Natural killer cell (primary cell): ENCODE data around the gene ADIPOR2. TPM values are rescaled to one million over a fixed set of nuclear protein-coding genes. Genes with fewer than 3 reads are reported as not detected.

ENCODE experiments used
- ATAC-seq, 3 donors: fragments of 150-1000 bp in 2 of 3; fragments of 200-7000 bp in 1 of 3; cut with Tn5 transposase; 1 replicate in 1 of 3; 2 replicates in 2 of 3; pipeline ENCODE4 v1.10.0; 2021; ENCODE audit warnings: mild to moderate bottlenecking in 2 of 3, moderate library complexity in 2 of 3
- DNase-seq, 2 donors: peaks; one replicate each; pipeline versions ENCODE4 v3.0.0 to v3.0.0-alpha.2; 2013 to 2021; ENCODE audit warnings: mixed read lengths in 1 of 2
- H3K27ac ChIP-seq: one replicate; pipeline ENCODE4 v1.5.1; 2013; ENCODE audit warnings: mild to moderate bottlenecking, low read length
- H3K27me3 ChIP-seq: one replicate; pipeline ENCODE4 v1.6.1; 2013; ENCODE audit warnings: low read length; ENCODE audit not compliant: control insufficient read depth, insufficient read depth
- H3K36me3 ChIP-seq: one replicate; pipeline ENCODE4 v1.6.1; 2013; ENCODE audit warnings: low read length; ENCODE audit not compliant: control insufficient read depth, insufficient read depth
- H3K4me1 ChIP-seq: one replicate; pipeline ENCODE4 v1.6.1; 2013; ENCODE audit warnings: low read length; ENCODE audit not compliant: control insufficient read depth, insufficient read depth
- H3K4me3 ChIP-seq: one replicate; pipeline ENCODE4 v1.5.1; 2013; ENCODE audit warnings: low read length
- H3K9me3 ChIP-seq: one replicate; pipeline ENCODE4 v1.6.1; 2013; ENCODE audit warnings: low read length; ENCODE audit not compliant: control insufficient read depth, insufficient read depth
- H3K27ac Mint-ChIP-seq, 2 donors: one replicate each; pipeline ENCODE4 v1.8.0; 2022; ENCODE audit warnings: mild to moderate bottlenecking in 2 of 2, mixed read lengths in 2 of 2, moderate library complexity in 1 of 2
- H3K27me3 Mint-ChIP-seq, 2 donors: one replicate each; pipeline ENCODE4 v1.8.0; 2022; ENCODE audit warnings: low read depth in 2 of 2, mixed read lengths in 2 of 2
- H3K36me3 Mint-ChIP-seq: one replicate; pipeline ENCODE4 v1.8.0; 2022; ENCODE audit warnings: mixed read lengths
- H3K4me1 Mint-ChIP-seq, 2 donors: one replicate each; pipeline ENCODE4 v1.8.0; 2022; ENCODE audit warnings: mixed read lengths in 2 of 2
- H3K4me3 Mint-ChIP-seq: one replicate; pipeline ENCODE4 v1.8.0; 2022; ENCODE audit warnings: mild to moderate bottlenecking, moderate library complexity, mixed read lengths
- H3K9me3 Mint-ChIP-seq, 2 donors: one replicate each; pipeline ENCODE4 v1.8.0; 2022; ENCODE audit warnings: mixed read lengths in 2 of 2
- WGBS: methylation state at CpG from one replicate; pipeline ENCODE4 v1.1.7; 2013; ENCODE audit warnings: missing lambda C conversion rate; ENCODE audit not compliant: insufficient coverage; 5-methylcytosine and 5-hydroxymethylcytosine counted together
- intact Hi-C: fragments of 100-400 bp; cut with micrococcal nuclease; formaldehyde crosslinking; loops from one replicate; pipeline ENCODE4 v1.14.2; 2022
- total RNA-seq, 4 donors: library from RNA; stranded (reverse); fragments of 120-200 nt in 1 of 4; gene quantifications; one replicate each; pipeline versions ENCODE4 v1.2.3 to v1.2.4, GENCODE V29; 2013 to 2022
- TF ChIP-seq, protein P1 (sequence below): fragments of 200-600 bp; IDR thresholded peaks from one replicate; pipeline ENCODE4 v1.8.0; 2022; ENCODE audit warnings: antibody characterized with exemption

Gene ADIPOR2
- total RNA-seq, 3 donors from 2014 or later (not counting 1 experiment from before 2014, with no cell fraction given) = 38.6 to 48.3 (median 44.0) TPM

- H3K27ac ChIP-seq = no peak overlapping the region
- H3K27me3 ChIP-seq = no peaks in the 10 kb centered on the region
- no peaks in the 10 kb centered on the region for H3K9me3 ChIP-seq
- no peaks in the 10 kb centered on the region for H3K36me3 ChIP-seq
- TF ChIP-seq, protein P1, sequence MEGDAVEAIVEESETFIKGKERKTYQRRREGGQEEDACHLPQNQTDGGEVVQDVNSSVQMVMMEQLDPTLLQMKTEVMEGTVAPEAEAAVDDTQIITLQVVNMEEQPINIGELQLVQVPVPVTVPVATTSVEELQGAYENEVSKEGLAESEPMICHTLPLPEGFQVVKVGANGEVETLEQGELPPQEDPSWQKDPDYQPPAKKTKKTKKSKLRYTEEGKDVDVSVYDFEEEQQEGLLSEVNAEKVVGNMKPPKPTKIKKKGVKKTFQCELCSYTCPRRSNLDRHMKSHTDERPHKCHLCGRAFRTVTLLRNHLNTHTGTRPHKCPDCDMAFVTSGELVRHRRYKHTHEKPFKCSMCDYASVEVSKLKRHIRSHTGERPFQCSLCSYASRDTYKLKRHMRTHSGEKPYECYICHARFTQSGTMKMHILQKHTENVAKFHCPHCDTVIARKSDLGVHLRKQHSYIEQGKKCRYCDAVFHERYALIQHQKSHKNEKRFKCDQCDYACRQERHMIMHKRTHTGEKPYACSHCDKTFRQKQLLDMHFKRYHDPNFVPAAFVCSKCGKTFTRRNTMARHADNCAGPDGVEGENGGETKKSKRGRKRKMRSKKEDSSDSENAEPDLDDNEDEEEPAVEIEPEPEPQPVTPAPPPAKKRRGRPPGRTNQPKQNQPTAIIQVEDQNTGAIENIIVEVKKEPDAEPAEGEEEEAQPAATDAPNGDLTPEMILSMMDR = no peak
- Mint-ChIP-seq H3K27me3 (peaks cover 0 to 4% of the 10 kb centered on the region in 2 donors), H3K9me3 (no peaks in the 10 kb centered on the region), H3K27ac (no peak overlapping the region), H3K4me1 (no peaks in the 10 kb centered on the region), H3K4me3 (no peak overlapping the region), H3K36me3 (no peaks in the 10 kb centered on the region)
- H3K4me1 ChIP-seq = peaks cover 4% of the 10 kb centered on the region
- DNase-seq = no peak
- H3K4me3 ChIP-seq = no peak overlapping the region
- no peak for ATAC-seq
- intact Hi-C loops = no loop called here
- WGBS = 84% methylated on average over 6 of the region's 7 CpGs
Measured at GRCh38 chr12:1643905-1644533, 46.9 kb upstream of the ADIPOR2 start.

- 83% methylated on average over 15 of the region's 15 CpGs for WGBS
- Mint-ChIP-seq H3K36me3 (no peaks in the 10 kb centered on the region), H3K27me3 (peaks cover 6% of the 10 kb centered on the region in 2 donors), H3K4me1 (no peaks in the 10 kb centered on the region), H3K9me3 (no peaks in the 10 kb centered on the region), H3K27ac (no peak overlapping the region), H3K4me3 (no peak overlapping the region)
- H3K4me1 ChIP-seq = peaks cover 4% of the 10 kb centered on the region
- H3K36me3 ChIP-seq = no peaks in the 10 kb centered on the region
- H3K27ac ChIP-seq = no peak overlapping the region
- TF ChIP-seq, protein P1 = no peak
- no peak overlapping the region for H3K4me3 ChIP-seq
- intact Hi-C loops = no loop called here
- H3K9me3 ChIP-seq = no peaks in the 10 kb centered on the region
- ATAC-seq = no peak
- no peak for DNase-seq
- no peaks in the 10 kb centered on the region for H3K27me3 ChIP-seq
Measured at GRCh38 chr12:1644534-1645438, 46.1 kb upstream of the ADIPOR2 start.

- no peaks in the 10 kb centered on the region for H3K36me3 ChIP-seq
- intact Hi-C loops = no loop called here
- Mint-ChIP-seq H3K4me3 (no peak overlapping the region), H3K27ac (no peak overlapping the region), H3K4me1 (no peaks in the 10 kb centered on the region), H3K27me3 (peaks cover 12 to 13% of the 10 kb centered on the region in 2 donors), H3K36me3 (no peaks in the 10 kb centered on the region), H3K9me3 (no peaks in the 10 kb centered on the region)
- ATAC-seq (no peak), DNase-seq (no peak)
- H3K4me3 ChIP-seq = no peak overlapping the region
- WGBS = 96% methylated on average over 29 of the region's 29 CpGs
- TF ChIP-seq, protein P1 = no peak
- H3K27ac ChIP-seq = no peak overlapping the region
- no peaks in the 10 kb centered on the region for H3K27me3 ChIP-seq
- no peaks in the 10 kb centered on the region for H3K9me3 ChIP-seq
- H3K4me1 ChIP-seq = peaks cover 4% of the 10 kb centered on the region
Measured at GRCh38 chr12:1645819-1646218, 45.1 kb upstream of the ADIPOR2 start.
